HL-60 (cell line): ENCODE data around the gene DENND10.
A peak's percentile ranks its signal among the peaks of the same experiment; 100 is the strongest.

ENCODE experiments used
- DNase-seq, 2 experiments: peaks; one replicate each; pipeline ENCODE4 v3.0.0-alpha.2; 2010 to 2020; ENCODE audit warnings: low read depth in 1 of 2, low spot score in 1 of 2
- H3K27ac ChIP-seq: fragments of 250-450 bp; sonication (Bioruptor Pico); replicated peaks from 2 replicates; pipeline ENCODE4 v1.5.1; 2020; ENCODE audit warnings: mild to moderate bottlenecking, moderate library complexity
- H3K27me3 ChIP-seq: fragments of 250-450 bp; sonication (Bioruptor Pico); 2 replicates; pipeline ENCODE4 v1.5.1; 2021; ENCODE audit warnings: mild to moderate bottlenecking, moderate library complexity; ENCODE audit not compliant: insufficient read depth, poor library complexity, severe bottlenecking
- H3K4me3 ChIP-seq: replicated peaks from 2 replicates; pipeline ENCODE4 v1.5.1; 2011; ENCODE audit warnings: mild to moderate bottlenecking, control low read depth, low read length; ENCODE audit not compliant: insufficient read depth
- GABPA ChIP-seq: IDR thresholded peaks from 2 replicates; pipeline ENCODE4 v1.6.1; 2012; ENCODE audit warnings: low read depth
- POLR2AphosphoS5 ChIP-seq: IDR thresholded peaks from 2 replicates; pipeline ENCODE4 v1.6.1; 2012; ENCODE audit warnings: low read depth
- REST ChIP-seq: IDR thresholded peaks from 2 replicates; pipeline ENCODE4 v1.6.1; 2012; ENCODE audit warnings: low read depth; ENCODE audit not compliant: insufficient replicate concordance
- SPI1 ChIP-seq: IDR thresholded peaks from 2 replicates; pipeline ENCODE4 v1.6.1; 2012; ENCODE audit warnings: low read depth, mild to moderate bottlenecking, borderline replicate concordance
- long read RNA-seq: library from polyadenylated mRNA; unstranded; transcript quantifications from one replicate; pipeline ENCODE4 v2.0.0, GENCODE V29; 2020
- TF ChIP-seq, protein P1 (sequence below): IDR thresholded peaks from one replicate; pipeline ENCODE4 v1.5.1; 2011; ENCODE audit warnings: low read length, control low read depth, inconsistent platforms; ENCODE audit not compliant: insufficient read depth

Gene DENND10
- long read RNA-seq, transcript FAM45A-201 (9 exons, 1,648 nt), result major isoform, 75 of 130 reads
- long read RNA-seq, partial matches to known transcripts, result 2 of 130 reads
- long read RNA-seq, other reads (novel, unspliced or antisense), result 51 of 130 reads

- no peaks in the 10 kb centered on the region for H3K27me3 ChIP-seq
- peak within 1 kb of the TSS; percentile 61 for H3K27ac ChIP-seq
- TF ChIP-seq GABPA, result no peak
- no peak for TF ChIP-seq SPI1
- TF ChIP-seq REST, result no peak
- TF ChIP-seq, protein P1, sequence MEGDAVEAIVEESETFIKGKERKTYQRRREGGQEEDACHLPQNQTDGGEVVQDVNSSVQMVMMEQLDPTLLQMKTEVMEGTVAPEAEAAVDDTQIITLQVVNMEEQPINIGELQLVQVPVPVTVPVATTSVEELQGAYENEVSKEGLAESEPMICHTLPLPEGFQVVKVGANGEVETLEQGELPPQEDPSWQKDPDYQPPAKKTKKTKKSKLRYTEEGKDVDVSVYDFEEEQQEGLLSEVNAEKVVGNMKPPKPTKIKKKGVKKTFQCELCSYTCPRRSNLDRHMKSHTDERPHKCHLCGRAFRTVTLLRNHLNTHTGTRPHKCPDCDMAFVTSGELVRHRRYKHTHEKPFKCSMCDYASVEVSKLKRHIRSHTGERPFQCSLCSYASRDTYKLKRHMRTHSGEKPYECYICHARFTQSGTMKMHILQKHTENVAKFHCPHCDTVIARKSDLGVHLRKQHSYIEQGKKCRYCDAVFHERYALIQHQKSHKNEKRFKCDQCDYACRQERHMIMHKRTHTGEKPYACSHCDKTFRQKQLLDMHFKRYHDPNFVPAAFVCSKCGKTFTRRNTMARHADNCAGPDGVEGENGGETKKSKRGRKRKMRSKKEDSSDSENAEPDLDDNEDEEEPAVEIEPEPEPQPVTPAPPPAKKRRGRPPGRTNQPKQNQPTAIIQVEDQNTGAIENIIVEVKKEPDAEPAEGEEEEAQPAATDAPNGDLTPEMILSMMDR, result no peak
- TF ChIP-seq POLR2AphosphoS5, result peak; percentile 72; the same call in 1 of the 2 replicates
- DNase-seq, result peak; percentile 62 to 66
- H3K4me3 ChIP-seq, result peak within 1 kb of the TSS; percentile 66
These were observed at the start of gene DENND10 for GRCh38 chr10:119103903-119104653. Gene DENND10 (plus strand): TSS chr10:119104113. CDS start chr10:119104143, 30 bp downstream.

GRCh38 chr10:119055472-119055871 is 48.4 kb upstream of the DENND10 start:
- no peak for TF ChIP-seq GABPA
- no peak for TF ChIP-seq REST
- TF ChIP-seq, protein P1, result no peak
- no peak for TF ChIP-seq SPI1
- no peak for TF ChIP-seq POLR2AphosphoS5
- H3K27ac ChIP-seq, result no peak overlapping the region
- no peak for DNase-seq
- H3K27me3 ChIP-seq, result no peaks in the 10 kb centered on the region
- H3K4me3 ChIP-seq, result no peak overlapping the region

DNA sequence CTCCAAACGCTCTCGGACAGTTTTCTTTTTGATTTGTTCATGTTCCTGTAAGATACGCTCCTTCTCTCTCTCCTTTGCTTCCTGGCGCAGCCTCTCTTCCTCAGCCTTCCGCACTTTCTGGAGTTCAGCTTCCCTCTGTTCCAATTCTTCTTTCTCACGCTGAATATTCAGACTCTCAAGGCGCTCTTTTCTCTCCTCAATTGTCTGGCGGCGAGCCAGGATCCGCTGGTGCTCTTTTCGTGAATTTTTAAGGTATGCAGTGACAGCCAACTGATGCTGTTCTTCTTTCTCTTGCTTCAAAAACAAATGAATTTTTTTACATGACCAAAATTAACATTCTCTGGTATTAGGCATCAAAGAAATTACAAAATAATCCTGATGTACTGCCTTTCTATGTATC is 45.9 kb upstream of the DENND10 start:
- TF ChIP-seq, protein P1, result no peak
- TF ChIP-seq REST (no peak), POLR2AphosphoS5 (no peak), SPI1 (no peak), GABPA (no peak)
- Histone ChIP-seq H3K4me3 (no peak overlapping the region), H3K27me3 (no peaks in the 10 kb centered on the region), H3K27ac (no peak overlapping the region)
- DNase-seq, result no peak
